HG03469 (cell line): ENCODE results near the gene FAHD2A.
"Not testable (repeated sequence)": the region's sequence is repeated elsewhere in the genome, so short reads cannot be mapped to it uniquely, and the experiment has no call there.

ENCODE experiments used
- ATAC-seq: cut with Tn5 transposase; IDR thresholded peaks from one replicate; pipeline ENCODE4 v1.9.1; 2021; ENCODE audit warnings: mild to moderate bottlenecking, moderate library complexity, moderate number of reproducible peaks; ENCODE audit not compliant: unreplicated experiment

FAHD2A gene

GRCh38 chr2:95389245-95390119 is 13.0 kb upstream of the FAHD2A start:
- ATAC-seq: no peak

- no peak for ATAC-seq
Observed at GRCh38 chr2:95390272-95390880, 12.1 kb upstream of the FAHD2A start.

DNA sequence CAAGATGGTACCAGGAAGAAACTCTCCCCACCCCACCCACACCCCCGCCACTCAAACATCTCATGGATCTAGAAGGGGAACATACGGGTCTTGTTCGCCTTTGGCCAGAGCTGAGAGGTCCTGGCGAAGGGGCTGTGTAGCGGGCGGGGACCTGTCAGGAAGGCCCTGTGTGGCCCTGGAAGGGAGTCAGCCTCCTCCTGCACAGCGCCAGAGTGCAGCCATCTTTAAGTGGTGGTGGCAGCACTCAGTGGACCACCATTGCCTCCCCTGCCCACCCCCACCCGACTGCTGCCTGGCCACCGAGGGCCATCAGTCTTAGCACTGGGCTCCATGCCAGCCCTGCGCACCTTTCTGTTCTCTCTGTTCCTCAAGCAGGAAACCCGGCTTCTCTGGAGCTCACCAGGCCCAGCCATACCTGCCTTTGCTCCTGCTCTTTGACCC is 11.6 kb upstream of the FAHD2A start:
- ATAC-seq: no peak

- ATAC-seq: no peak
Observed at GRCh38 chr2:95391641-95392310, 10.7 kb upstream of the FAHD2A start.

- no peak for ATAC-seq
Observed at GRCh38 chr2:95392320-95392719, 10.2 kb upstream of the FAHD2A start.

DNA sequence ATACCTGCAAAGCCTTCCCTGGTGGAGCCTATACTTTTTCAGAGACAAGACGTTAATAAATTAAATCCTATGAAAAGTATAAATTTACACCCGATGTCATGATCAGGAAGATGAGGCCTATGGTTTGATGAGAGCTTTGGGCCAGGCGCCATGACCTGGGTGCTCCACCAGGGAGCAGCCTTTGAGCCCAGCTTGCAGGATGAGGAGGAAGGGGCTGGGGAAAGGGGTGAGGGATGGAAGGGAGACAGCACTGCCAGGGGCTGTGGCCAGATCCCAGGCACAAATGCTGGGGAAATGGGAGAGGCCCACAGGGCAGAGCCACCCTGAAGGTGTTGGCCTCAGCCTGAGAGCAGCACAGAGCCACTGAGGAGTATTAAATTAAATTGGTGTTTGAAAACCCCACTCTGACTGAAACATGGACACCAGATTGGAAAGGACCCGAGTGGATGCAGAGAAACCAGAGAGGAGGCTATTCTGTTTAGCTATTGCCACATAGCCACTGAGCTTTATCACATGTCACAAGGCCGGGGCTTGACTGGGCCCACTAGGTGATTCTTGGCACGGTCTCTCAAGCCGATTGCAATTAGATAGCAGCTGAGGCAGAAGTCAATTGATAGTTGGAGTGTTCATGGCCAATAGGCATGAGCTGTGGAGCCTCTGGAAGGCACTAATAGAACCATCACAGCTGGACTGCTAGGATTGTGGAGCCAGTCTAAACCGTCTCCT is 9.6 kb upstream of the FAHD2A start:
- no peak for ATAC-seq

DNA sequence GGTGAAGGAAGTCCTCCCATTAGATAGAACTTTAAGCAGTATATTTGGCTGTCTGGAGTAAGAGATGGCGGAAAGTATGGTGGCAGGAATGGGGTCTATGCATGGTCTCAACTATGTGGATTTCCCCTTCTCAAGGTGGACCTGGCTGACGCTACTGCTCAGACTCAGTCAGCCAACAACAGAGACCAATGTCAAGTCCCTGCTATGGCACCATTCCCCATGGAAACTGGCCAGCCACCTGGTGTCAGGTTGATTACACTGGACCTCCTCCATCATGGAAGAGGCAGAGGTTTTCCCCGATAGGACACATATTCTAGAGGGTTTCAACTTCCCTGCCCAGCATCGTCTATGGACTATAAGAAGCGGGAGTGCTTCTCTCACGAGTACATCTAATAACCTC is 8.6 kb upstream of the FAHD2A start:
- no peak for ATAC-seq

GRCh38 chr2:95399061-95399460 is 3.4 kb upstream of the FAHD2A start:
- no peak for ATAC-seq

DNA sequence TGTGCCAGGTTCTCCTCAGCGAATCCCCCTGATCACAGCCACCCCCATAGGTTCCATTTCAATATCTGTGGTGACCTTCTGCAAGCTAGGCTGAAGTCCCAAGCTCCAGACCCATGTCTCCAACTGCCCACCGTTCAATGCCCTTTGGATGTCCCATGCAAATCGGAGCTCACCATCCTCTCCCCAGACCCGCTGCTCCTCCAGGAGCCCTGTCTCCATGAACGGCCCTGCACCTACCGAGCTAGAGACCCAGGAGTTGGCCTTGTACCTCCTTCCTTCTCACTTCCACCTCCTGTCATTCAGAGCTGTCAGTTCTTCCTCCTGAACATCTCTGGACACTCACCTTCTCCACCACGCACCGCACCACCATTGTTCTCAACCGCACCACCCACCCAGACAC is 1.0 kb upstream of the FAHD2A start:
- no peak for ATAC-seq

- not testable (repeated sequence) for ATAC-seq
Observed at GRCh38 chr2:95402004-95402369, 521 bp upstream of the FAHD2A start.

- ATAC-seq: not testable (repeated sequence)
Observed at GRCh38 chr2:95403204-95403721, 755 bp downstream of the FAHD2A start.

GRCh38 chr2:95403824-95404223 is 1.3 kb downstream of the FAHD2A start:
- not testable (repeated sequence) for ATAC-seq

DNA sequence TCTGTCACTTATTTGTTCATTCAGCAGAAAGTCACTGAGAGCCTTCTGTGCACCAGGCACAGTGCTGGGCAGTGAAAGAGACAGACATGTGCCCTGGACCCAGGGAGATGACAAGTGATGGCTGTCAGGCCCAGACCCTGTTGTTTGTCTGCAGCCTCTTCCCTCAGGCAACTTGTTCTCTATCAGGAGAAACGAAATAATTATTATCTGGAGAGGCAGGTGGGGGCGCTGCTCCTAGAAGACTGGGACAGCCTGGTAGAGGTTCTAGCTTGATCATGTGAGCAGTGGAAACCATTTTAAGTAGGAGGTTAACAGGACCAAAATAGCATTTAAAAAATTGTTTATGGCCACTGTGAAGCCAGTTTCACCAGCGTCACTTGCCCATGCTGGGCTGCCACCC is 2.2 kb downstream of the FAHD2A start:
- ATAC-seq: not testable (repeated sequence)

DNA sequence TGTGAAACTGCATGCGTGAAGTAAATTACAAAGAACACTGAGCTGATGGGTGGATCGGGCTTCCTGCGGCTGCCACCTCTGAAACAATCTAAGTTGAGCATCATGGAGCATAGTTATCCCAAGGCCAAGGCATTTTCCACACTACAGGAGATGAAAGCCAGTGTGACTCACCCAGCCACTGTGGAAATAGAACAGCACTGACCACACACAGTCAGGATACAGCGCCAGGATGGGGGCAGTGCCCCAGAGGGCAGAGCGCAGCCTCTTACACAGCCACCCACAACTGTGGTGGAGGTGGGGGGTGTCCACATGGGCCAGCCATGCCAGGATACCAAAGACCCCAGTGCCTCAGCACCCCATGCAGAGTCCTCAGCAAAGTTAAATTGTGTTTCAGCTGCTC is 8.7 kb downstream of the FAHD2A start:
- not testable (repeated sequence) for ATAC-seq

- ATAC-seq: peak; percentile 52
Observed at GRCh38 chr2:95414015-95414594, 11.6 kb downstream of the FAHD2A start.

DNA sequence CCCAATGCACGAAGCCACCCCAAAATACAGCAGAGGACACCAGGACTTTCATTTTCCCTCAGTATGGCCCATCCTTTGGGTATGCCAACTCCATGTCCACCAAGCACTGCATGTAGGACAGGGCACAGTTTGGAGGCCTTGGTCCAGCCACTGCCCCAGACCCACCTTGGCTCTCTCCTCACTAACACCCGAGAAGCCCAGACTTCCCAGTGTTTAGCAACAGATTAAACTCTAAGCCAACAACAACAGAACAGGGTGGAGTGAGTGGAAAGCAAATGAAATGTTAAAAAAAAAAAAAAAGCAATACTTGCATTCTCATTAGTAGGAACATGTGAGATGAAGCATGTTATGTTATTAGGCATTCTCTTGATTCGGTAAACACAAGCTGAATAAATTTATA is 12.6 kb downstream of the FAHD2A start:
- not testable (repeated sequence) for ATAC-seq

DNA sequence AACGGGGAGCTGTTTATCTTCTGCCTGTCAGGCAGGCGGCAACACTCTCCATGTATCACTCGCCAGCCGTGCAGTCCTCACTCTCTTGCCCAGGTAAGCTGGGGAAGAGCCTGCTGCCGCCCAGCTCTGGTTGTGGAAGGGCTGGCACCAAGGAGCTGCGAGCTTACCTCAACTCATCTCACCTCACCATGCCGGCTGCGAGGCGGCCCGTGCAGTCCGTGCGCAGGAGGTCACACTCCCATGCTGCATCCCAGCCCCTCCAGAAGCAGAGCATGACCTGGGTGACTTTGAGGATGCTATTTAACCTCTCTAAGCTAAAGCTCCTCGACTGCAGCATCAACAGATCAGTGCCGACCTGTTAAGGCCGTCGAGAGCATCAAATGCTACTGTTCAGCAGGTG is 13.1 kb downstream of the FAHD2A start:
- not testable (repeated sequence) for ATAC-seq

GRCh38 chr2:95427196-95427867 is 24.8 kb downstream of the FAHD2A start:
- not testable (repeated sequence) for ATAC-seq

- ATAC-seq: not testable (repeated sequence)
Observed at GRCh38 chr2:95429748-95430467, 27.4 kb downstream of the FAHD2A start.
